Measurements from ENCODE around the gene FREY1. TPM values are rescaled to one million over a fixed set of nuclear protein-coding genes. Genes with fewer than 3 reads are reported as not detected.

The FREY1 gene
- total RNA-seq, 1 experiment from 2014 or later = 1.4 TPM

DNA sequence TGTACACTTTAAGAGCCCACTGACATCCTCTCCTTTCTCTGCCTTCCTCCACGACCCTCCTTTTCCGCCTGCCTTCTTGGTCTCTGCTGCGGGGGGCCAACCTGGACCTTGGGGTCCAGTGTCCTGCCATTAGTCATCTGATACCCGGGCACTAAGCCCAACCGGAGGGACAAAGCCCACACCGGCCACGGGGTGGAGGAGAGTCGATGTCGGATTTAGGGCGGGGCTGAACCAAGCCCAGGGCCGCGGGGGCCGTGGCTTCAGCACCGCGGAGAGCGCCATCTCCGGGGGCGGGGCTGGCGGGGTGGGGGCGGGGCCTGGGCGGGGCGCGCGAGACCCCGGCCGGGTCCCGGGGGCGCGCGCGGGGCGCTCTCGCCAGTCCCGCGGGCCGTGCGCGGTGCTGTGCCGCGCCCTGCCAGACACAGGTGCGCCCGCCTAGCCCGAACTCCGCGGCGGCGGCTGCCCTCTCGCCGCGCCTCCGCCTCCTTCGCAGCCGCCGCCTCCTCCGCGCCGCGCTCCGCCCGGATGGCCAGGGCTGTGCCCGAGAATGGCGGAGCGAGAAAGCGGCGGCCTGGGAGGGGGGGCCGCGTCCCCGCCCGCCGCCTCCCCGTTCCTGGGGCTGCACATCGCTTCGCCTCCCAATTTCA is 21.7 kb downstream of the FREY1 start, which contains the start of gene MAPK8IP1:
Gene MAPK8IP1, plus strand, starts transcription at position 378 of the 647 bp plus-strand sequence. Its CDS starts 170 bp downstream, at position 548.
- Histone ChIP-seq H3K9me3 (ENCODE audit: control insufficient read depth, insufficient read depth, low read depth, low read length) (no peaks in the 10 kb centered on the region), H3K4me1 (ENCODE audit: control insufficient read depth, insufficient read depth, low read length) (no peaks in the 10 kb centered on the region), H3K27ac (ENCODE audit: low read length) (no peak within 1 kb of the TSS), H3K27me3 (ENCODE audit: control insufficient read depth, insufficient read depth, low read length) (no peaks in the 10 kb centered on the region), H3K36me3 (ENCODE audit: control insufficient read depth, insufficient read depth, low read length) (no peaks in the 10 kb centered on the region), H3K4me3 (ENCODE audit: low read depth in 2 of 2, low read length in 2 of 2) (peak within 1 kb of the TSS; percentile 31 to 45)
- ATAC-seq (peak; percentile 84), DNase-seq (ENCODE audit: low read depth, low spot score) (no peak)
- ChIA-PET CTCF (no interaction called here), POLR2A (no interaction called here)
- intact Hi-C loops (cut with micrococcal nuclease; ENCODE audit: unreplicated experiment) (no loop called here), in situ Hi-C loops (cut with HindIII; ENCODE audit: low pct_unique_long_range_greater_than_20kb, low sequenced_read_pairs) (no loop called here)
- no peak for TF ChIP-seq TCF7L2 (IDR thresholded peaks at IDR 0.05; ENCODE audit: low read depth, low read length)
- TF ChIP-seq, protein P1, sequence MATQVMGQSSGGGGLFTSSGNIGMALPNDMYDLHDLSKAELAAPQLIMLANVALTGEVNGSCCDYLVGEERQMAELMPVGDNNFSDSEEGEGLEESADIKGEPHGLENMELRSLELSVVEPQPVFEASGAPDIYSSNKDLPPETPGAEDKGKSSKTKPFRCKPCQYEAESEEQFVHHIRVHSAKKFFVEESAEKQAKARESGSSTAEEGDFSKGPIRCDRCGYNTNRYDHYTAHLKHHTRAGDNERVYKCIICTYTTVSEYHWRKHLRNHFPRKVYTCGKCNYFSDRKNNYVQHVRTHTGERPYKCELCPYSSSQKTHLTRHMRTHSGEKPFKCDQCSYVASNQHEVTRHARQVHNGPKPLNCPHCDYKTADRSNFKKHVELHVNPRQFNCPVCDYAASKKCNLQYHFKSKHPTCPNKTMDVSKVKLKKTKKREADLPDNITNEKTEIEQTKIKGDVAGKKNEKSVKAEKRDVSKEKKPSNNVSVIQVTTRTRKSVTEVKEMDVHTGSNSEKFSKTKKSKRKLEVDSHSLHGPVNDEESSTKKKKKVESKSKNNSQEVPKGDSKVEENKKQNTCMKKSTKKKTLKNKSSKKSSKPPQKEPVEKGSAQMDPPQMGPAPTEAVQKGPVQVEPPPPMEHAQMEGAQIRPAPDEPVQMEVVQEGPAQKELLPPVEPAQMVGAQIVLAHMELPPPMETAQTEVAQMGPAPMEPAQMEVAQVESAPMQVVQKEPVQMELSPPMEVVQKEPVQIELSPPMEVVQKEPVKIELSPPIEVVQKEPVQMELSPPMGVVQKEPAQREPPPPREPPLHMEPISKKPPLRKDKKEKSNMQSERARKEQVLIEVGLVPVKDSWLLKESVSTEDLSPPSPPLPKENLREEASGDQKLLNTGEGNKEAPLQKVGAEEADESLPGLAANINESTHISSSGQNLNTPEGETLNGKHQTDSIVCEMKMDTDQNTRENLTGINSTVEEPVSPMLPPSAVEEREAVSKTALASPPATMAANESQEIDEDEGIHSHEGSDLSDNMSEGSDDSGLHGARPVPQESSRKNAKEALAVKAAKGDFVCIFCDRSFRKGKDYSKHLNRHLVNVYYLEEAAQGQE (IDR thresholded peaks at IDR 0.05; ENCODE audit: insufficient read depth in 1 of 2, low read depth in 2 of 2, low read length in 1 of 2) = peak; percentile 91 to 95
- TF ChIP-seq POLR2AphosphoS5 (IDR thresholded peaks at IDR 0.05; ENCODE audit: low read depth, low read length) = no peak
- TF ChIP-seq, protein P2, sequence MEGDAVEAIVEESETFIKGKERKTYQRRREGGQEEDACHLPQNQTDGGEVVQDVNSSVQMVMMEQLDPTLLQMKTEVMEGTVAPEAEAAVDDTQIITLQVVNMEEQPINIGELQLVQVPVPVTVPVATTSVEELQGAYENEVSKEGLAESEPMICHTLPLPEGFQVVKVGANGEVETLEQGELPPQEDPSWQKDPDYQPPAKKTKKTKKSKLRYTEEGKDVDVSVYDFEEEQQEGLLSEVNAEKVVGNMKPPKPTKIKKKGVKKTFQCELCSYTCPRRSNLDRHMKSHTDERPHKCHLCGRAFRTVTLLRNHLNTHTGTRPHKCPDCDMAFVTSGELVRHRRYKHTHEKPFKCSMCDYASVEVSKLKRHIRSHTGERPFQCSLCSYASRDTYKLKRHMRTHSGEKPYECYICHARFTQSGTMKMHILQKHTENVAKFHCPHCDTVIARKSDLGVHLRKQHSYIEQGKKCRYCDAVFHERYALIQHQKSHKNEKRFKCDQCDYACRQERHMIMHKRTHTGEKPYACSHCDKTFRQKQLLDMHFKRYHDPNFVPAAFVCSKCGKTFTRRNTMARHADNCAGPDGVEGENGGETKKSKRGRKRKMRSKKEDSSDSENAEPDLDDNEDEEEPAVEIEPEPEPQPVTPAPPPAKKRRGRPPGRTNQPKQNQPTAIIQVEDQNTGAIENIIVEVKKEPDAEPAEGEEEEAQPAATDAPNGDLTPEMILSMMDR (IDR thresholded peaks at IDR 0.05) = no peak
- TF ChIP-seq SIN3A (IDR thresholded peaks at IDR 0.05; ENCODE audit: borderline replicate concordance, insufficient read depth, low read depth, low read length) = no peak
- no TSS peak for BruUV-seq (replicated peaks)

DNA sequence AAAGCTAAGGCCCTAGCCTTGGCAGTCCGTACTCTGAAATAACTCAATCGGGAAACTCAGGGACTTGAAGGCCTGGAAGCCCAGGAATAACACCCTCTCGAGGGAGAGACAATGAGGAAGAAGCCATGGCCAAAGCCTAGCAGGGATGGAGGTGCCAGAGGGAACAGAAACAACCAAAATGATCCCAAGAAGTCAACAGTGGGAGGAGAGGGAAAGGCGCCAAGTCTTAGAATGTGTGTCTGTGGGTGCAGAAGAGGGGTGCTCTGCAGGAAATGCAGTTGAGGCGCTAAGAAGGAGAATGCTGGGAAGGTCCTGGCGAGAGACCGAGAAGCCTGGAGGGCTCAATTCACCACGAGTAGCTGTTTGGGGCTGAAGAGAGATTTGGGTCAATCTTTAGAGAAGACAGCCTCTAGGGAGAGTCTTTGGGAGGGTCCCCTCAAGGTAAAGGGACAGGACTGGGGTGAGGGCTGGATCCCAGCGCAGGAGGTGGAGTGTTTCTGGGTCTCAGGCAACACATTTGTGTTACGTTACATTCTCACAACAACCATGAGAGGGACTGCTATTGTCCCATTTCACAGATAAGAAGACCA is 22.4 kb downstream of the FREY1 start:
- Histone ChIP-seq H3K36me3 (ENCODE audit: control insufficient read depth, insufficient read depth, low read length) (no peaks in the 10 kb centered on the region), H3K9me3 (ENCODE audit: control insufficient read depth, insufficient read depth, low read depth, low read length) (no peaks in the 10 kb centered on the region), H3K4me3 (ENCODE audit: low read depth in 2 of 2, low read length in 2 of 2) (no peak overlapping the region), H3K27ac (ENCODE audit: low read length) (no peak overlapping the region), H3K4me1 (ENCODE audit: control insufficient read depth, insufficient read depth, low read length) (no peaks in the 10 kb centered on the region), H3K27me3 (ENCODE audit: control insufficient read depth, insufficient read depth, low read length) (no peaks in the 10 kb centered on the region)
- ChIA-PET CTCF (no interaction called here), POLR2A (no interaction called here)
- in situ Hi-C loops (cut with HindIII; ENCODE audit: low pct_unique_long_range_greater_than_20kb, low sequenced_read_pairs) = no loop called here
- ATAC-seq (no peak), DNase-seq (ENCODE audit: low read depth, low spot score) (no peak)
- no TSS peak for BruUV-seq (replicated peaks)
- intact Hi-C loops (cut with micrococcal nuclease; ENCODE audit: unreplicated experiment) = no loop called here
- TF ChIP-seq POLR2AphosphoS5 (IDR thresholded peaks at IDR 0.05; ENCODE audit: low read depth, low read length) = no peak
- TF ChIP-seq, protein P2 (IDR thresholded peaks at IDR 0.05) = no peak
- TF ChIP-seq, protein P1 (IDR thresholded peaks at IDR 0.05; ENCODE audit: insufficient read depth in 1 of 2, low read depth in 2 of 2, low read length in 1 of 2) = 0 out of 4 replicates have a peak, but pooled peaks of 1 of the 2 experiments have one; percentile 0
